ENCODE results near the gene FBXL2.

DNA sequence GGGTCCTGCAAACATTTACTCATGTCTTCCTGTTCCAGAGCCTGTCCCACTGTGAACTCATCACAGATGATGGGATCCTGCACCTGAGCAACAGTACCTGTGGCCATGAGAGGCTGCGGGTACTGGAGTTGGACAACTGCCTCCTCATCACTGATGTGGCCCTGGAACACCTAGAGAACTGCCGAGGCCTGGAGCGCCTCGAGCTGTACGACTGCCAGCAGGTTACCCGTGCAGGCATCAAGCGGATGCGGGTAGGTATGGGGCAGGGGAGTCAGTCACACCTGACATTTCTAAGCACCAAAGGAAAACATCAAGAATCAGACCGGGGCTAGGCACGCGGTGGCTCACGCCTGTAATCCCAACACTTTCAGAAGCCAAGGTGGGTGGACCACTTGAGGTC lies 106.7 kb downstream of the FBXL2 start:
- TF ChIP-seq, protein P1, sequence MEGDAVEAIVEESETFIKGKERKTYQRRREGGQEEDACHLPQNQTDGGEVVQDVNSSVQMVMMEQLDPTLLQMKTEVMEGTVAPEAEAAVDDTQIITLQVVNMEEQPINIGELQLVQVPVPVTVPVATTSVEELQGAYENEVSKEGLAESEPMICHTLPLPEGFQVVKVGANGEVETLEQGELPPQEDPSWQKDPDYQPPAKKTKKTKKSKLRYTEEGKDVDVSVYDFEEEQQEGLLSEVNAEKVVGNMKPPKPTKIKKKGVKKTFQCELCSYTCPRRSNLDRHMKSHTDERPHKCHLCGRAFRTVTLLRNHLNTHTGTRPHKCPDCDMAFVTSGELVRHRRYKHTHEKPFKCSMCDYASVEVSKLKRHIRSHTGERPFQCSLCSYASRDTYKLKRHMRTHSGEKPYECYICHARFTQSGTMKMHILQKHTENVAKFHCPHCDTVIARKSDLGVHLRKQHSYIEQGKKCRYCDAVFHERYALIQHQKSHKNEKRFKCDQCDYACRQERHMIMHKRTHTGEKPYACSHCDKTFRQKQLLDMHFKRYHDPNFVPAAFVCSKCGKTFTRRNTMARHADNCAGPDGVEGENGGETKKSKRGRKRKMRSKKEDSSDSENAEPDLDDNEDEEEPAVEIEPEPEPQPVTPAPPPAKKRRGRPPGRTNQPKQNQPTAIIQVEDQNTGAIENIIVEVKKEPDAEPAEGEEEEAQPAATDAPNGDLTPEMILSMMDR (IDR thresholded peaks at IDR 0.05; ENCODE audit: insufficient read depth, low read depth, low read length): no peak
- no peak for TF ChIP-seq EZH2 (IDR thresholded peaks at IDR 0.05; ENCODE audit: insufficient read depth, low read length)

All from astrocyte (in vitro differentiated cells and primary cell).